HG03342 (cell line): Measurements from ENCODE around the gene DLX5.

Experiments used
- ATAC-seq: cut with Tn5 transposase; IDR thresholded peaks from one replicate; pipeline ENCODE4 v1.9.1; 2021; ENCODE audit warnings: mild to moderate bottlenecking, moderate library complexity; ENCODE audit not compliant: unreplicated experiment

DLX5 gene

DNA sequence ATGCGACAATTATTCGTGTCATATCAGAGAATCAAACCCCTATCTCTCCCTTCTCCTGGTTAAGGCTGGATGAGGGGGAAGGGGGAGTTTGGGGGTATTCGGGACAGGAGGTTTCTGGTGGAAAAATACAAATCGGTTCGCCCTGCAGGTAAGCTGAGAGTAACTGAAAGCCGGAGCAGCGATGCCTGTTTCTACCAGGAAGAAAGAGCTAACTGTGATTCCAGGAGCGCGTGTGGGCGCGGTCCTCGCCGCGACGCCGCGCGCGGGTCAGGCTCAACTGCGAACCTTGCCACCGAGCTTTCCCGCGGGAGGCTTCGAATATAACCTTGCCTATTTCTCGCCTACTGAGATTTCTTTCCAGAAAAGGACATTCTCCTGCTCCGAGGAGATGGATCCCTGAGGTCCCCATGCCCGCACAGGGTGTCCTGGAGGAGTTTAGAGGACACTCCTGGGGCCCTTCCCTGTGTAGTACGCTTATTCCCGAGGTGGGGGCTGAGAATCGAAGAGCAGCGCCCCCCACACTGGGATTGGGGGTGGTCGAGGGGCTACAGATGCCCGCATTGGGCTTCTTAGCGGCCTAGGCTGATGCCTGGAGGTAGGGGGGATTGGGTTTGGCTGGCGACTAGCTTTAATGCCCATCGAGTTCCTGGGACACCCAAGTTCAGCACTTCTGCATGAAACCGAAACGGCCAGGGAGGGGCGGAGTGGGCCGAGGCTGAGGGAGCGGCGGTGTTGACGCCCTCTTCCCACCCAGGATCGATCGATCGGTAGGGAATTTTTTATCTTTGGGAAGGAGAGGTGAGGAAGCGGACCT, 32.2 kb downstream of the DLX5 start:
- no peak for ATAC-seq

DNA sequence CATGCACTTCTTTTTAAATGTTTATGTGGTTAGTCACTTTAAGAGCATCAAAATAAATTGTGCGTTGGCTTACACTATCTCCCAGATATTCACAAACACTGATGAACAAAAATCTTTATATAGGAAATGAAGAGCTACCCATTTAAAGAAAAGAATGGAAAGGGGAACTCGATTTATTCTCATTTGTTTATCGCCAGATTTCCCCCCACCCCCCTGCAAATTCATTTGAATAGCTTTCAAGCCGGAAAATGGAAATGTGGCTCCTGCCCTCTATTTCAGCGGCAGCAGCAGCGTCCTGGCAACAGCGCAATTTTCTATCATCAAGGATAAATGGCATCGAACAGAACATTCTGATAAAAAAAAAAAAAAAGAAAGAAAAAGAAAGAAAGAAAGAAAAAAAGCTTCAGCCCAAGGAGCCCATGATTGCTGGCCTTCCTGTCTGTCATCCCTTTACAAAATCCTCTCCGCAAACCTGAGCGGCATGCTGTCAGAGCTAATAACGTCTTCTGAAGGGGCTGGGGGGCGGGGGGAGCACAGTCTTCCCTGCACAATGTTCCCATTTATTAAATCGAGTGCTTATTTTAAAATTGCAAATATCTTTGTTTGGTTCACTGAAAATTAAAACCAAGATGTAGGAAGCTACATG, 33.0 kb downstream of the DLX5 start:
- ATAC-seq: no peak

DNA sequence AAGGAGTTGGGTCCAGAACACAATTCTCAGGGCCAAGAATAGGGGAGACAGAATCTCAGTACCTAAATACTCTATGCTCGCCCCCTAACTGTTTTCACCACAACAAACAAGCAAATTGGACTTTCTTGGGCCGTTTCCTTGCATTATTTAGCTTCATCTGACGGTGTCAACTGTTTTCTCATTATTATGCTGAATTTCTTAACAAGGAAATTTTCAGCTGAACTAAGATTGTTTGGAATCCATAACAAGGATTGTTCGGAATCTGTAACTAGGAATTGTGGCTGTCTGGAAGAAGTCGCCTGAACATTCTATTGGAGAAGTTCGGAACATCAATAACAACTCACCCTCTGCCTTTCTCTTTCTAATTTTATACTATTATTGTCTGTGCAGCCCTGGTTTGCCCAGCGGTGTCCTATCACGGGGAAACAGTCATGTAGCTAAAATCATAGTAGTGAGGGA, 34.7 kb downstream of the DLX5 start:
- no peak for ATAC-seq

DNA sequence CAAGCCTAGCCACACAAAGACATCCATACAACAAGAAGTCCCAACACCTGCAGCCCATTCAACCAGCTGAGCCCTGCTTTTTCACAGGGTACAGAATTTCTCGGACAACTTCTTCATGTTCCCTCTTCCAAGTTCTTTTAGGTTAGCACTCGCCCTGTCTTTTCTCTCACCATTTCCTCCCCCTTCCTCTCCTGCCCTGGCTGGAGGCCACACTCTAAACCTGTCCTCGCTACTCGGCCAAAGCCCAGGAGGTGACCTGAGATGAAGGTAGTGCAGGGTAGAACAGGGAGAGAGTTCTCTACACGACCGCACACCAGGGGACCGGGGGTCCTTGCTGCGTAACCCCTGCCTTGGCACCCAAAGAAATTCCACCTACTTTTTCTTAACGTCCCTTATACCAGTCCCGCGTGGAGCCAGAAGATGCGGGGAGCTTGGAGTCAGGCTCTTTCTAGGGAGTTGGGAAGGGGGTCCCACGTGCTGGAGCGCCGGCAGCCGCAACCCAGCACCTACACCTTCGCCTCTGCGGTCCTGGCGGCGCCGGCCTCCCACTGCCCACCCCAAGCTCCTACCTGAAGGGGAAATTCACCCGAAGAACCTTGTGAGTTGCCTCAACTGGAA, 35.3 kb downstream of the DLX5 start:
- no peak for ATAC-seq

DNA sequence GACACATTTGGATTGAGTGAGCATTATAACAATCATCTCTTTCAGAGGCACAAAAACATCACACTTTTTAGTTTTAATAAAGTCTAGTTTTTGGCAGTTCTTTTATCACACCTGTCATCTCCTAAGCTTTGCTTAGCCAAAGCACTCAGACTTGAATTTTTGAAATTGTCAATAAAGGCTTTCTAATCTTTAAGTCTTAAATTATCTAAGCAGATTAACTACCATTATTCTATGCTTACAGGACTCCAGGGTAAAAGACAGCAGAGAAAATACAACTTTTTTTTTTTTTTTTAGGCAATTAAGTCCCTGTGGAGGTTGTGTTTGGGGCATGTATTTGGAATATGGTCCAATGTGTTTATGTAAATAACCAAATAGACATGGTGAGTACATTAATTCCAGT, 36.9 kb downstream of the DLX5 start:
- ATAC-seq: no peak

DNA sequence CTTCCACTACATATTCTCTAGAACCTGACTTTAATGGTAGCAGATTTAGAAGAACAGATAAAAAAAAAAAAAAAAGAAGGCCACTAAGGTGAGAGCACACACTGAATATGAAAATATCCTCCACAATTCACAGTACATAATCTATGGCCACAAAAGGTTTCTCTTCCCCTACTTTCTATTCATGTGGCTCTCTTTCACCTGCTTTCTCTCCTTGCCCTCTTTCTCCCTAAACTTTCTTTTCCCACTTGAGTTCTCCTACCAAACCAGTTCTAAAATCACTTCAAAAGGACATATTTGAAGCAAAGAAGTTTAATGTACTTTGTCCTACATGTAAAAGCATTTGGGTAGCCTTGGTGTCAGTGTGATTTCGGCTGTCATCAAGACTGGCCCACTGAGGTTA, 37.7 kb downstream of the DLX5 start:
- no peak for ATAC-seq

DNA sequence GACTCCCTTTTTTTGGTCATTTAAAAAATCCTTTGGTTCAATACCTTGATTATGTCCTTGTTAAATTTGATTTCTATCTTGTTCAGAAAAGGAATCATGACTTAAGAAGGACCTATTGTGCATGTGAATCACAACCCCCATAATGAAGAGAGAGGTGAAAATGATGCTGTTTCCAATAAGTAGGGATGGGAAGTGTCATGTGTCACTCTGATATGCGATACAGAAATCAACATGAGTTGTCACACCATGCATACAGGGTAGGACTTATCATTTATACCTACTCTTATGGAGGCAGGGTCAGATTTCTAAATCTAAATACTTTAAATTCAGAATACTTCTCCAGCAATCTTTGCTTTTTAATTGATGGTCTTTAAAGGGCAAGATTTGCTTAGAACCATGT, 38.6 kb downstream of the DLX5 start:
- ATAC-seq: no peak

DNA sequence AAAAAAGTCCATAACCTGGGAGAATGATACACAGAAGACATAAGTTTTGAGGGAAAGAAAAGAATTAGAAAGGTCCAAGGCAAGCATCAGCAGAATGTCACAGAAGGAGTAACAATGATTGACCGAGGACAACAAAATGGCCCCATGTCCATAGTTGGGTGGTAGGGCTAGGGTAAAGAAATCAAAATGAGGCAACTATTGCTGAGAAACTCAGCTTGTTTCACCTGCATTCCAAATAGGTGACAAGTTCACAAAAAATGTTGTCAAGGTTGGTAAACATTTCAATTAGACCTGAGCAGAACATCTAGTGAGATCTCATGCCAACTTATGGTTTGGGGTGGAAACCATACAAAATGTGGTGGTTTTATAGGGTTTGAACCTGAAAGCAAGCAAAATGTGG, 42.0 kb downstream of the DLX5 start:
- no peak for ATAC-seq

DNA sequence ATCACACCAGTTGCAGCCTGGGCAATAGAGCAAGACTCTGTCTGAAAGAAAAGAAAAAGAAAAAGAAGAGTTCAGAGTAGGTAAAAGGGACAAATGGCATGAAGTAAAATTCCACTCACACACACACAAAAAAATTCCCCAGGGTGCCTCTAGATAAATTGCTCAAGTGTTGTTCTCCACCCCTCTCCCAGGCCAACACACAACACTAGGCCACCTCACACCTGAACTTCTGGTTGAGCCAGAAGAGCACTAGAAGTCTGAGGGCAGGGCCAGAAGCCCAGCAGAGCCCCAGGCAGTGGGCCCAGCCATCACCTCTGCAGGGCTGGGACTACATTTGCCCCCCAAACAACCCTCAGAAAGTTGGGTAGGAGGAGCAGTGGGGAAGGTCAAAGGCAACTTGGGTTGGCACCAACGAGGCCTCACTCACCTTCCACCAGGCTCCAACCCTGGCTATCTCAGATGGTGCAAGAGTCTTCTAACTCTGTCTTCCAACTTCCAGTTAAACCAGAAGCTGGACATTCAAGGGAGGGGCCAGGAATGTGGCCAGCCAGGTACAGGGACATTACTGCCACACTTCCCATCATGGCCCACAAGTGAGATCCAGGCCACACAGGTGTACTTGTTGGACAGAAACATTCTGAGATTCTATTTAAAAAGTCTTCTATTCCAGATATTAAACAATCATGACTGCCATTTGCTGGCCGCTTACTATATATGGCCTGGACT, 44.9 kb downstream of the DLX5 start:
- ATAC-seq: no peak

DNA sequence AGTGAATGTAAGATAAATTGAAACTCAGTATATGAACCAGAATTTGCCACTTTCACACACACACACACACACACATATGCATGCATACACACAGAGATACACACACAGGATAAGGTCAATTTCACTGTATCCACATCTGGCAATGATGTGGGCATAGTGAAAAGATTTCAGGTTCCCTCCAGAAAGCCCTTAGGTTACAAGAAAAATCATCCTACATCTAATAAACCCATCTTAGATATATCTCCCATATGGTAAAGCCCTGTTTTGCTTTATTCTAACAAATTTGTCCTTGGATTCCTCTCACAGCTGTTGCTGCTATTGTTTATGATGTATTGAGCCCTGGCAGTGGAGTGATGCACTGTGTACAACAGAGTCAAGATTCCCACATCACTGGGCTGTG, 47.2 kb downstream of the DLX5 start:
- no peak for ATAC-seq

DNA sequence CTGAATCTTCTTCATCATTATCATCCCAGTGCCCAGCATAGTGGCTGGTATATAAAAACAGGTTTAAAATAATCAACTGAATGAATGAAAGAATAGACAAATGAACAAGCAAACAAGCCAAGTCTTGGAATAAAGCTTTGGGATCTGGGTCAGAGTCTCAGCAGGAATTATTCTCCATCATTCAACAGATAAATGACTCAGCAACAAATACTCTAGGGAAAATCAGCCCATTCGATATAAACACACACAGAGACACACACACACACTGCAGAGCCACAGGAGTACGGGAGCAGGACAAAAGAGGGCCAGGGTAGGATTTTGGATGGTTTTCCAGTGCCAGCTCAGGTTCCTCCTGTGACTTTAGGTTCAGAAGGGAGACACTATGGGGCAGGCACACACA, 48.5 kb downstream of the DLX5 start:
- ATAC-seq: no peak

DNA sequence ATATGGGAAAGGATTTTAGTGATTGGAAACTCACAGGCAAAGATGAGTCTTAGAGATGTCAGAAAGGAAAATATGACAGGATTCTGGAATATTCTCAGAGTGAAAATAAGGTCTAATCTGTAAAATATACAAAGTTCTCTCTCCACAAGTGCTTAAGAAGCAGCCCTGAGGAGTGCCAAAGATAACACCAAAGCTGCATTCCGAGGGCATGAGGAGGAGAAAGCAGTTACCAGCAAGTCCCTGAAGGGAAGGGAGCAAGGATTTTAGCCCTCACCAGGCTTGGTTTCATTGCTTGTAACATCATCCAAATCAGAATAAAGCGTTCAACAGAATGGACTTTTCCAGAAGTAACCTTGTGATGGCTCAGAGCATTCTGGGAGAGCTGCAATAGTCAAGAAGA, 50.6 kb downstream of the DLX5 start:
- ATAC-seq: no peak

DNA sequence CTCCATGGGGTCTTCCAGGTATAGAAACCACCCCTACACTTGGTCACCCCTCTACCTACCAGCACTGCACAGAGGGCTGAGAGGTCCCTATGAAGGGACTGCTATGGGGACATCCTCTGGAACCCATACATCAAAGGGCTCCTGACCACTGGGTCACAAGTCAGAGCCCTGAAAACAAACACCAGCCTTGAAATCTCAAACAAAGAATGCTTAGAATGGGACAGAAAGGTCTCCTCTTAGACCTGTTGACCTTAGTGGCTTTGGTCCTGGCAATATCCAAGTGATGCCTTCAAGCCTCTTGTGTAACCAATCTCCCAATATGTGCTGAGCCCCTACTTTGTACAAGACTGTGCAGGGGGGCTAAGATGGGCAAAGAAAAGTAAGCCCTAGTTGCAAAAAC, 53.9 kb downstream of the DLX5 start:
- ATAC-seq: no peak
